ENCODE measurements around the gene MAN2C1. TPM values are rescaled to one million over a fixed set of nuclear protein-coding genes. Genes with fewer than 3 reads are reported as not detected.
A peak's percentile ranks its signal among the peaks of the same experiment; 100 is the strongest.

MAN2C1 gene
- total and polyA plus RNA-seq, 9 of the 15 experiments (the other 6 are each of a cell fraction or from before 2014, with no cell fraction given): 2.0 to 141 (median 39.9) TPM

DNA sequence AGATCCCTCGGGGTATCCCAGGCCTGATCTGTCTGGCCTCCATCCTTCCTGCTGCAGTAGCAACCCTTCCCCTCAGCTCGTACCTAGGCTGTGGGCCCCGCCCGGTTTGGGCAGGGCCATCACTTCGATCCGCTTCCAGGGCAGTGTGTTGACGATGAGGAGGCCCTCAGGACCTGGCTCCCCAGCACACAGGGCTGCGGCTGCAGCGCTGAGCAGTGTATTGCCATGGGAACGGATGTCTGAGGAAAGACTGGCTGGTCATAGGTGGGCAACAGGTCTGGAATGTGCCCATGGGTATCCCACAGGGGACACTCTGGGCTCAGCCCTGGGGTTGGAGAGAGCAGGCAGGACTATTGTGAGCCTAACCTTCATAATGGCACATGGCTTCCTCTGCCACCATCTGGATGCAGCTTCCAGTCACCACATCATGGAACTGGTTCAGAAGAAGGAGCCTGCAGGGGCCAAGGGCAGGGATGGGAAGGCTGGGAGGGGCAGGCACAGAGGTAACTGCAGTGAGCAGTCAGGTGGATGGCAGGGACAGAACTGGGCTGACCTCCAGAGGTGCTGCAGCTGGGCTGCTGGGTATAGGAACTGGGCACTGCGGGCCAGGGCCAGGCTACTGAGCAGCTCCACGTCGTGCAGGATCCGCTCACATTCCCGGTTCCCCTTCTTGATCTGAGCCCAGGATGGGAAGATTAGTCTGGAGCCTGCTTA is 8.7 kb downstream of the MAN2C1 start:
- DNase-seq (ENCODE audit: extremely low read depth in 1 of 4, low spot score in 3 of 4) (no peak), ATAC-seq (no peak), FAIRE-seq (no peak)
- CTCF ChIA-PET (ENCODE audit: low intra/inter-chr PET ratio): no interaction called here
- Histone ChIP-seq H3K4me3 (no peak overlapping the region), H3K9me3 (replicated peaks; ENCODE audit: control insufficient read depth, insufficient read depth, low read depth, low read length) (no peaks in the 10 kb centered on the region), H4K20me1 (replicated peaks; ENCODE audit: control insufficient read depth, insufficient read depth, low read length) (no peaks in the 10 kb centered on the region), H3K27me3 (ENCODE audit: control insufficient read depth in 2 of 2, insufficient read depth in 2 of 2, low read length in 2 of 2) (no peaks in the 10 kb centered on the region; a peak in 1 of 5 replicates), H3K79me2 (ENCODE audit: control insufficient read depth, insufficient read depth, low read length) (no peaks in the 10 kb centered on the region), H3K4me2 (ENCODE audit: insufficient read depth, low read length) (no peak overlapping the region), H3K4me1 (replicated peaks in 1 of 2; ENCODE audit: control insufficient read depth in 2 of 2, insufficient read depth in 2 of 2, low read length in 2 of 2) (peaks cover 0 to 11% of the 10 kb centered on the region in 2 experiments; a peak in 1 of 5 replicates), H3K9me1 (ENCODE audit: control insufficient read depth, insufficient read depth, low read length) (peaks cover 3% of the 10 kb centered on the region), H2AFZ (ENCODE audit: low read depth, low read length) (no peak overlapping the region), H3K36me3 (ENCODE audit: control insufficient read depth, insufficient read depth, low read length) (peaks cover 80% of the 10 kb centered on the region; the same call in 2 of the 3 replicates), H3K27ac (ENCODE audit: extremely low read depth, low read depth, low read length) (no peak overlapping the region), H3K9ac (ENCODE audit: insufficient read depth in 1 of 2, low read depth in 2 of 2, low read length in 2 of 2) (peak overlapping the region in 1 of 2 experiments; percentile 35; a peak in 1 of 4 replicates)
- BruUV-seq (replicated peaks): no TSS peak
- intact Hi-C loops (cut with micrococcal nuclease) (no loop called here), in situ Hi-C loops (cut with MboI) (no loop called here)
- POLR2A ChIA-PET: interaction anchor here (0.6 to 1.5 kb wide), 5 partner anchors 9 to 280 kb away, joined by 3 to 5 read pairs (median 4); partner anchors contain the start of genes IMP3 and MAN2C1
- WGBS (ENCODE audit: insufficient coverage, low coverage, missing lambda C conversion rate): 93% methylated on average over 15 of the region's 15 CpGs
- TF ChIP-seq POLR2G (IDR thresholded peaks at IDR 0.05; ENCODE audit: low read depth, low read length): peak; percentile 29; the same call in 1 of the 2 replicates
- TF ChIP-seq KLF6 (CRISPR knock-in tag; IDR thresholded peaks at IDR 0.05; ENCODE audit: borderline replicate concordance): no peak
- TF ChIP-seq MEIS2 (IDR thresholded peaks at IDR 0.05; ENCODE audit: partially characterized antibody): no peak
